Mesendoderm (in vitro differentiated cells): ENCODE measurements around the gene C22orf15.

Experiments
- DNase-seq: peaks from one replicate; pipeline ENCODE4 v3.0.0; 2013
- H2AK5ac ChIP-seq: 2 replicates; pipeline ENCODE4 v1.6.1; 2013; ENCODE audit warnings: low read length, inconsistent platforms
- H2BK120ac ChIP-seq: 2 replicates; pipeline ENCODE4 v1.6.1; 2013; ENCODE audit warnings: low read depth, mild to moderate bottlenecking, low read length, moderate library complexity, mixed read lengths
- H2BK15ac ChIP-seq: replicated peaks from 2 replicates; pipeline ENCODE4 v1.6.1; 2013; ENCODE audit warnings: low read depth, mild to moderate bottlenecking, moderate library complexity
- H2BK5ac ChIP-seq: 2 replicates; pipeline ENCODE4 v1.6.1; 2013; ENCODE audit warnings: low read length, inconsistent platforms
- H3K18ac ChIP-seq: 2 replicates; pipeline ENCODE4 v1.6.1; 2013; ENCODE audit warnings: mild to moderate bottlenecking, low read length, mixed read lengths
- H3K23ac ChIP-seq: one replicate; pipeline ENCODE4 v1.6.1; 2013; ENCODE audit warnings: low read length
- H3K27ac ChIP-seq: 2 replicates; pipeline ENCODE4 v1.5.1; 2013; ENCODE audit warnings: low read depth, mild to moderate bottlenecking, inconsistent platforms, low read length, moderate library complexity
- H3K27me3 ChIP-seq: 2 replicates; pipeline ENCODE4 v1.6.1; 2013; ENCODE audit warnings: low read length, control low read depth, mild to moderate bottlenecking, inconsistent platforms; ENCODE audit not compliant: insufficient read depth, poor library complexity
- H3K36me3 ChIP-seq: 2 replicates; pipeline ENCODE4 v1.6.1; 2013; ENCODE audit warnings: low read length, inconsistent platforms; ENCODE audit not compliant: control insufficient read depth, insufficient read depth
- H3K4ac ChIP-seq: one replicate; pipeline ENCODE4 v1.6.1; 2013; ENCODE audit warnings: low read depth, mild to moderate bottlenecking, low read length, moderate library complexity
- H3K4me1 ChIP-seq: 2 replicates; pipeline ENCODE4 v1.6.1; 2013; ENCODE audit warnings: low read depth, low read length, inconsistent platforms; ENCODE audit not compliant: control insufficient read depth
- H3K4me2 ChIP-seq: 2 replicates; pipeline ENCODE4 v1.6.1; 2013; ENCODE audit warnings: low read length
- H3K4me3 ChIP-seq: 2 replicates; pipeline ENCODE4 v1.5.1; 2013; ENCODE audit warnings: mild to moderate bottlenecking, low read length
- H3K56ac ChIP-seq: one replicate; pipeline ENCODE4 v1.6.1; 2013; ENCODE audit warnings: low read length
- H3K79me1 ChIP-seq: 2 replicates; pipeline ENCODE4 v1.6.1; 2013; ENCODE audit warnings: low read length, inconsistent platforms
- H3K79me2 ChIP-seq: 2 replicates; pipeline ENCODE4 v1.6.1; 2013; ENCODE audit warnings: mild to moderate bottlenecking, low read length; ENCODE audit not compliant: control insufficient read depth, insufficient read depth
- H3K9ac ChIP-seq: 2 replicates; pipeline ENCODE4 v1.6.1; 2013; ENCODE audit warnings: low read length, inconsistent platforms
- H4K5ac ChIP-seq: one replicate; pipeline ENCODE4 v1.6.1; 2013; ENCODE audit warnings: low read length
- H4K8ac ChIP-seq: one replicate; pipeline ENCODE4 v1.6.1; 2013; ENCODE audit warnings: low read depth, mild to moderate bottlenecking, control low read depth, low read length, moderate library complexity
- WGBS: extraction: QIAGEN DNeasy Blood & Tissue Kit; methylation state at CpG from one replicate; pipeline ENCODE4 v1.1.7; 2013; ENCODE audit warnings: low lambda C conversion rate, missing lambda C conversion rate; ENCODE audit not compliant: insufficient coverage; ENCODE audit errors: extremely low coverage; 5-methylcytosine and 5-hydroxymethylcytosine counted together

Gene C22orf15

GRCh38 chr22:23716811-23717801, 45.7 kb upstream of the C22orf15 start:
- Histone ChIP-seq H2BK120ac (no peak overlapping the region), H3K27me3 (no peaks in the 10 kb centered on the region)

GRCh38 chr22:23718371-23719165, 44.2 kb upstream of the C22orf15 start:
- WGBS, result no CpG with 5 or more reads among the region's 17 CpGs
- no peak overlapping the region for H3K18ac ChIP-seq
- H3K4me1 ChIP-seq, result no peaks in the 10 kb centered on the region
- H4K5ac ChIP-seq, result no peak overlapping the region
- H3K27me3 ChIP-seq, result no peaks in the 10 kb centered on the region
- no peak overlapping the region for H3K27ac ChIP-seq
- peaks cover 2% of the 10 kb centered on the region for H3K79me1 ChIP-seq
- no peak overlapping the region for H2AK5ac ChIP-seq
- no peaks in the 10 kb centered on the region for H3K36me3 ChIP-seq
- no peak overlapping the region for H3K56ac ChIP-seq
- H2BK120ac ChIP-seq, result no peak overlapping the region
- no peak overlapping the region for H3K4me3 ChIP-seq
- no peaks in the 10 kb centered on the region for H3K79me2 ChIP-seq
- H3K23ac ChIP-seq, result no peak overlapping the region
- H2BK15ac ChIP-seq, result no peak overlapping the region
- H4K8ac ChIP-seq, result no peak overlapping the region
- H2BK5ac ChIP-seq, result no peak overlapping the region
- no peak overlapping the region for H3K4me2 ChIP-seq
- H3K9ac ChIP-seq, result no peak overlapping the region
- DNase-seq, result no peak
- no peak overlapping the region for H3K4ac ChIP-seq

More at GRCh38 chr22:23716811-23717801, 45.7 kb upstream of the C22orf15 start:
- H3K56ac ChIP-seq, result peak overlapping the region; percentile 97
- H3K9ac ChIP-seq, result peak overlapping the region; percentile 80
- peak; percentile 94 for DNase-seq
- no peak overlapping the region for H2BK15ac ChIP-seq
- no peak overlapping the region for H2AK5ac ChIP-seq
- no peak overlapping the region for H4K5ac ChIP-seq
- peak overlapping the region; percentile 29 for H3K4me2 ChIP-seq
- H4K8ac ChIP-seq, result no peak overlapping the region
- peak overlapping the region; percentile 80 for H3K23ac ChIP-seq
- no CpG with 5 or more reads among the region's 84 CpGs for WGBS
- peak overlapping the region; percentile 5 for H3K18ac ChIP-seq
- no peak overlapping the region for H2BK5ac ChIP-seq
- peak overlapping the region; percentile 95 for H3K4me3 ChIP-seq
- no peaks in the 10 kb centered on the region for H3K4me1 ChIP-seq
- peak overlapping the region; percentile 8 for H3K27ac ChIP-seq
- H3K36me3 ChIP-seq, result no peaks in the 10 kb centered on the region
- H3K79me1 ChIP-seq, result peaks cover 2% of the 10 kb centered on the region
- peak overlapping the region; percentile 66 for H3K4ac ChIP-seq
- no peaks in the 10 kb centered on the region for H3K79me2 ChIP-seq

DNA sequence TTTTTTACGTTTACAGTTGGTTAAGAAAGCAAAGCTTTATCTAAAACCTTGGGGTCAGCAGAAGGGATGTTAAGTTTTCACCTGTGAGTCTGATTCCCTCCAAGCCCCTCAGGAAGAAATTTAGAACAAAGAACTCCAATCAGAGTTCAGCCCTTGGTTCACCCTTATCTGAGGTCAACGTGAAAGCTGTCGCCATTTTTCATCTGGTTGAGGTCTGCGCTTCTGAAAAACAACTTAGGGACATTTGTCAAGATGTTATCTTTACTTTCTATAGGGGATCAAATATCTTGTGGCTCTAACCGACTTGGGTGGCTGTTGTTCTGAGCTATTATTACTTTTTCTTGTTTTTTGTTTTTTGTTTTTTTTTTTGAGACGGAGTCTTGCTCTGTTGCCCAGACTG, 41.9 kb upstream of the C22orf15 start:
- H3K23ac ChIP-seq, result no peak overlapping the region
- no peak overlapping the region for H3K4me3 ChIP-seq
- H3K9ac ChIP-seq, result no peak overlapping the region
- H2AK5ac ChIP-seq, result no peak overlapping the region
- no peaks in the 10 kb centered on the region for H3K79me2 ChIP-seq
- H3K56ac ChIP-seq, result no peak overlapping the region
- H3K27ac ChIP-seq, result no peak overlapping the region
- no peak overlapping the region for H3K4ac ChIP-seq
- H4K8ac ChIP-seq, result no peak overlapping the region
- H2BK5ac ChIP-seq, result no peak overlapping the region
- no peaks in the 10 kb centered on the region for H3K27me3 ChIP-seq
- no peak for DNase-seq
- H2BK120ac ChIP-seq, result no peak overlapping the region
- peaks cover 2% of the 10 kb centered on the region for H3K79me1 ChIP-seq
- no peak overlapping the region for H3K4me2 ChIP-seq
- no peak overlapping the region for H4K5ac ChIP-seq
- H3K4me1 ChIP-seq, result no peaks in the 10 kb centered on the region
- WGBS, result no CpG with 5 or more reads among the region's 6 CpGs
- H3K36me3 ChIP-seq, result no peaks in the 10 kb centered on the region
- no peak overlapping the region for H2BK15ac ChIP-seq
- H3K18ac ChIP-seq, result no peak overlapping the region

GRCh38 chr22:23722160-23722559, 40.6 kb upstream of the C22orf15 start:
- Histone ChIP-seq H3K9ac (no peak overlapping the region), H3K79me1 (no peaks in the 10 kb centered on the region), H3K4me1 (no peaks in the 10 kb centered on the region), H2BK15ac (no peak overlapping the region), H3K27ac (no peak overlapping the region), H3K4me2 (no peak overlapping the region), H4K5ac (no peak overlapping the region), H3K18ac (no peak overlapping the region), H3K27me3 (no peaks in the 10 kb centered on the region), H2AK5ac (no peak overlapping the region), H3K79me2 (no peaks in the 10 kb centered on the region), H3K4ac (no peak overlapping the region), H2BK5ac (no peak overlapping the region), H2BK120ac (no peak overlapping the region), H4K8ac (no peak overlapping the region), H3K36me3 (no peaks in the 10 kb centered on the region), H3K56ac (no peak overlapping the region), H3K23ac (no peak overlapping the region), H3K4me3 (no peak overlapping the region)
- no CpG with 5 or more reads among the region's 4 CpGs for WGBS
- no peak for DNase-seq

DNA sequence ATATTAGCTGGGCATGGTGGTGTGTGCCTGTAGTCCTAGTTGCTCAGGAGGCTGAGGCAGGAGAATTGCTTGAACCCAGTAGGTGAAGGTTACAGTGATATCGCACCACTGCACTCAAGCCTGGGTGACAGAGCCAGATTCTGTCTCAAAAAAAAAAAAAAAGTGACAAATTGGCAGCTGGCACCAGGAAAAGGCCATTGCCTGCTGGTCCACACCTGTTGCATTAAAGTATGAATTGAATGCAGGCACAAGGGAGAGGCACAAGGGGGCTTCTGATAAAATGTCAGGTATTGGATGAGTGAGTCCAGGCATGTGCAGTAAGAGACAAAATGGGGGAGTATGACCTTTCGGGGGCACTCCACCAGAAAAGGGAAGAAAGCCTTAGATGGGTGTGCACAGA, 40.1 kb upstream of the C22orf15 start:
- Histone ChIP-seq H3K4me1 (no peaks in the 10 kb centered on the region), H2BK5ac (no peak overlapping the region), H3K79me2 (no peaks in the 10 kb centered on the region), H2AK5ac (no peak overlapping the region), H3K9ac (no peak overlapping the region), H3K18ac (no peak overlapping the region), H3K4me2 (no peak overlapping the region), H3K36me3 (no peaks in the 10 kb centered on the region), H3K27ac (no peak overlapping the region), H4K5ac (no peak overlapping the region), H3K79me1 (no peaks in the 10 kb centered on the region), H3K4me3 (no peak overlapping the region), H2BK15ac (no peak overlapping the region), H3K4ac (no peak overlapping the region), H2BK120ac (no peak overlapping the region), H3K56ac (no peak overlapping the region), H3K27me3 (no peaks in the 10 kb centered on the region), H3K23ac (no peak overlapping the region), H4K8ac (no peak overlapping the region)
- no peak for DNase-seq
- WGBS, result no CpG with 5 or more reads among the region's 2 CpGs
